Measurements from ENCODE around the gene ARHGAP5. TPM values are rescaled to one million over a fixed set of nuclear protein-coding genes. Genes with fewer than 3 reads are reported as not detected.
A peak's percentile ranks its signal among the peaks of the same experiment; 100 is the strongest.

Gene ARHGAP5
- 85.7 and 88.7 TPM in 2 replicates for total RNA-seq

- peaks cover 30% of the 10 kb centered on the region for H4K20me1 ChIP-seq (ENCODE audit: insufficient read depth, low read length)
- peaks cover 3% of the 10 kb centered on the region for H3K27me3 ChIP-seq (ENCODE audit: insufficient read depth, low read length)
- H3K4me1 ChIP-seq (ENCODE audit: insufficient read depth, low read length): peaks cover 18% of the 10 kb centered on the region
- H3K79me2 ChIP-seq (ENCODE audit: insufficient read depth, low read length): peaks cover 48% of the 10 kb centered on the region
- H3K4me2 ChIP-seq (ENCODE audit: insufficient read depth, low read length): peak within 1 kb of the TSS; percentile 96
- DNase-seq (ENCODE audit: insufficient read length, low spot score, missing footprints): peak; percentile 92
- no peaks in the 10 kb centered on the region for H3K36me3 ChIP-seq (ENCODE audit: insufficient read depth, low read length)
- no peaks in the 10 kb centered on the region for H3K9me3 ChIP-seq (ENCODE audit: low read depth, low read length)
- H2AFZ ChIP-seq (ENCODE audit: low read length): peak within 1 kb of the TSS; percentile 92
- H3K4me3 ChIP-seq (ENCODE audit: insufficient read depth, low read length): peak within 1 kb of the TSS; percentile 94
- TF ChIP-seq CTCF (IDR thresholded peaks at IDR 0.05; ENCODE audit: extremely low read depth, low read depth, low read length): no peak
- H3K27ac ChIP-seq (ENCODE audit: low read depth, low read length): peak within 1 kb of the TSS; percentile 89
These were observed at the start of gene ARHGAP5 for GRCh38 chr14:32077081-32078022. Gene ARHGAP5, plus strand, starts transcription at chr14:32077304. Its CDS starts 13,366 bp downstream, at chr14:32090670.

- Histone ChIP-seq H2AFZ (ENCODE audit: low read length) (no peak overlapping the region), H3K4me1 (ENCODE audit: insufficient read depth, low read length) (no peaks in the 10 kb centered on the region), H3K36me3 (ENCODE audit: insufficient read depth, low read length) (no peaks in the 10 kb centered on the region), H3K9me3 (ENCODE audit: low read depth, low read length) (no peaks in the 10 kb centered on the region), H3K4me3 (ENCODE audit: insufficient read depth, low read length) (no peak overlapping the region), H3K27me3 (ENCODE audit: insufficient read depth, low read length) (peaks cover 8% of the 10 kb centered on the region), H3K27ac (ENCODE audit: low read depth, low read length) (no peak overlapping the region), H3K4me2 (ENCODE audit: insufficient read depth, low read length) (no peak overlapping the region), H3K79me2 (ENCODE audit: insufficient read depth, low read length) (no peaks in the 10 kb centered on the region), H4K20me1 (ENCODE audit: insufficient read depth, low read length) (no peaks in the 10 kb centered on the region)
- DNase-seq (ENCODE audit: insufficient read length, low spot score, missing footprints): no peak
- no peak for TF ChIP-seq CTCF (IDR thresholded peaks at IDR 0.05; ENCODE audit: extremely low read depth, low read depth, low read length)
These were observed 48.5 kb upstream of the ARHGAP5 start for GRCh38 chr14:32028599-32028998.

GRCh38 chr14:32033543-32033942, 43.6 kb upstream of the ARHGAP5 start:
- H3K36me3 ChIP-seq (ENCODE audit: insufficient read depth, low read length): no peaks in the 10 kb centered on the region
- no peak overlapping the region for H3K4me3 ChIP-seq (ENCODE audit: insufficient read depth, low read length)
- no peaks in the 10 kb centered on the region for H4K20me1 ChIP-seq (ENCODE audit: insufficient read depth, low read length)
- no peak overlapping the region for H3K4me2 ChIP-seq (ENCODE audit: insufficient read depth, low read length)
- DNase-seq (ENCODE audit: insufficient read length, low spot score, missing footprints): no peak
- H3K79me2 ChIP-seq (ENCODE audit: insufficient read depth, low read length): no peaks in the 10 kb centered on the region
- H2AFZ ChIP-seq (ENCODE audit: low read length): no peak overlapping the region
- H3K4me1 ChIP-seq (ENCODE audit: insufficient read depth, low read length): no peaks in the 10 kb centered on the region
- peaks cover 12% of the 10 kb centered on the region for H3K27me3 ChIP-seq (ENCODE audit: insufficient read depth, low read length)
- H3K9me3 ChIP-seq (ENCODE audit: low read depth, low read length): no peaks in the 10 kb centered on the region
- no peak for TF ChIP-seq CTCF (IDR thresholded peaks at IDR 0.05; ENCODE audit: extremely low read depth, low read depth, low read length)
- no peak overlapping the region for H3K27ac ChIP-seq (ENCODE audit: low read depth, low read length)

GRCh38 chr14:32038876-32039275, 38.2 kb upstream of the ARHGAP5 start:
- Histone ChIP-seq H3K9me3 (ENCODE audit: low read depth, low read length) (no peaks in the 10 kb centered on the region), H4K20me1 (ENCODE audit: insufficient read depth, low read length) (no peaks in the 10 kb centered on the region), H3K27ac (ENCODE audit: low read depth, low read length) (no peak overlapping the region), H3K4me3 (ENCODE audit: insufficient read depth, low read length) (no peak overlapping the region), H3K27me3 (ENCODE audit: insufficient read depth, low read length) (peaks cover 9% of the 10 kb centered on the region), H3K4me1 (ENCODE audit: insufficient read depth, low read length) (no peaks in the 10 kb centered on the region), H3K4me2 (ENCODE audit: insufficient read depth, low read length) (no peak overlapping the region), H2AFZ (ENCODE audit: low read length) (no peak overlapping the region), H3K79me2 (ENCODE audit: insufficient read depth, low read length) (no peaks in the 10 kb centered on the region), H3K36me3 (ENCODE audit: insufficient read depth, low read length) (no peaks in the 10 kb centered on the region)
- TF ChIP-seq CTCF (IDR thresholded peaks at IDR 0.05; ENCODE audit: extremely low read depth, low read depth, low read length): no peak
- DNase-seq (ENCODE audit: insufficient read length, low spot score, missing footprints): no peak

Measured in osteoblast (primary cell).